Duodenal mucosa (tissue), 2 donors: ENCODE results near the gene MS4A6A.

Experiments
- H3K27ac ChIP-seq: one replicate; pipeline ENCODE4 v1.7.0; 2013; ENCODE audit warnings: low read depth, low read length
- H3K27me3 ChIP-seq, 2 donors: one replicate each; pipeline ENCODE4 v1.7.0; 2013; ENCODE audit warnings: low read length in 2 of 2, control low read depth in 1 of 2; ENCODE audit not compliant: insufficient read depth in 2 of 2, control insufficient read depth in 1 of 2
- H3K36me3 ChIP-seq, 2 donors: one replicate each; pipeline ENCODE4 v1.7.0; 2013; ENCODE audit warnings: low read length in 2 of 2, control low read depth in 1 of 2; ENCODE audit not compliant: insufficient read depth in 2 of 2, control insufficient read depth in 1 of 2
- H3K4me1 ChIP-seq, 2 donors: one replicate each; pipeline ENCODE4 v1.7.0; 2013; ENCODE audit warnings: low read length in 2 of 2, control low read depth in 1 of 2; ENCODE audit not compliant: insufficient read depth in 2 of 2, control insufficient read depth in 1 of 2
- H3K4me3 ChIP-seq, 2 donors: one replicate each; pipeline ENCODE4 v1.7.0; 2013; ENCODE audit warnings: low read length in 2 of 2, low read depth in 1 of 2
- H3K9ac ChIP-seq, 2 donors: one replicate each; pipeline ENCODE4 v1.7.0; 2013; ENCODE audit warnings: low read length in 2 of 2, low read depth in 1 of 2
- H3K9me3 ChIP-seq, 2 donors: one replicate each; pipeline ENCODE4 v1.7.0; 2013; ENCODE audit warnings: low read length in 2 of 2, control low read depth in 1 of 2; ENCODE audit not compliant: control insufficient read depth in 1 of 2

MS4A6A gene

DNA sequence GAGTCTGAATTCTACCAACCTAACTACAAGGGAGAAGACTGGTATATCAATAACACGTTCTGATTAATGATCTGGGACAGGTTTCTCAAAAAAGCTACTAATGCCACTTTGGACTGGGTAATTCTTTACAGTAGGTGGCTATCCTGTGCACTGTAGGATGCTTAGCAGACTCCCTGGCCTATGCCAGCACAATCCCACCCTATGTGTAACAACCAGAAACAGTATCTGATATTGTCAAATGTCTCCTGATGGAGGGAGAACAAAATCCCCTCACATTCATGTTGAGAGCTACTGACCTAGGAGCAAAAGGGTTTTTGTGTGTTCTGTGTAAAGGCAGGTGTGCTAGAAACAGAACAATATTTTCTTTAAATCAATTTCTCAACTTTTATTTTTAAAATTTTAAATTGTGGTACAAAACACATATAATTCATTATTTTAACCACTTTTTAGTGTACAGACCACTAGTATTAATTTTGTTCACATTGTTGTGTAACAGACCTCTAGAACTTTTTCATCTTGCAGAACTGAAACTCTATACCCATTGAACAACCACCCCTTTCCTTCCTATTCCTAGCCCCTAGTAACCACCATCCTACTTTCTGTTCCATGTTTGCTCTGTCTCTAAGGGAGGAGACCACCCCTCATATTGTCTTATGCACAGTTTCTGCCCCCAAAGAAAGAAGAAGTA, 2.1 kb upstream of the MS4A6A start:
- Histone ChIP-seq H3K9me3 (no peaks in the 10 kb centered on the region), H3K27ac (no peak overlapping the region), H3K4me3 (no peak overlapping the region), H3K4me1 (no peaks in the 10 kb centered on the region), H3K9ac (no peak overlapping the region), H3K27me3 (no peaks in the 10 kb centered on the region), H3K36me3 (no peaks in the 10 kb centered on the region)

- Histone ChIP-seq H3K9ac (no peak overlapping the region), H3K9me3 (no peaks in the 10 kb centered on the region), H3K36me3 (no peaks in the 10 kb centered on the region), H3K4me3 (no peak overlapping the region), H3K27me3 (no peaks in the 10 kb centered on the region), H3K4me1 (no peaks in the 10 kb centered on the region), H3K27ac (no peak overlapping the region)
Observed at GRCh38 chr11:60183591-60184205, 815 bp upstream of the MS4A6A start.

GRCh38 chr11:60175860-60176275, 7.0 kb downstream of the MS4A6A start:
- Histone ChIP-seq H3K9me3 (no peaks in the 10 kb centered on the region), H3K36me3 (no peaks in the 10 kb centered on the region), H3K4me1 (no peaks in the 10 kb centered on the region), H3K27me3 (no peaks in the 10 kb centered on the region), H3K9ac (no peak overlapping the region), H3K27ac (no peak overlapping the region), H3K4me3 (no peak overlapping the region)

GRCh38 chr11:60172011-60172410, 10.9 kb downstream of the MS4A6A start:
- no peaks in the 10 kb centered on the region for H3K27me3 ChIP-seq
- H3K27ac ChIP-seq: no peak overlapping the region
- no peaks in the 10 kb centered on the region for H3K36me3 ChIP-seq
- H3K4me3 ChIP-seq: no peak overlapping the region
- H3K9ac ChIP-seq: no peak overlapping the region
- H3K9me3 ChIP-seq: peaks cover 7% of the 10 kb centered on the region in 2 donors
- H3K4me1 ChIP-seq: no peaks in the 10 kb centered on the region

DNA sequence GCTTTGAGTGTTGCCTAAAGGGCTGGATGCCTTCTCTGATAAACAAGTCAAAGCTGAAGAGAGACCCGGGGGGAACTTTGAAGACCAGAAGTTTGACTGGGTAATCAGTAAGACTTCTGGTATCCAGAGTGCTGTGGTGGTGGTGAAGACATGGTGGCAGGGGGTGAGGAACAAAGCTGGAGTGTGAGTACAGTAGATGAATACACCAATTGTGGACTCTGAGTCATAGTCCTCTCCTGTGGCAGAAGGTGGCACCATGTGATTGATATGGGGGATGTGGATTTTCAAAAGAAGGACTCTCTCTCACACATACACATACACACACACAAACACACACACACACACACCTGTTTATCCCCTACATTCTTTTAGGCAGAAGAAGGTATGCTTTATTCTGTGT, 12.3 kb downstream of the MS4A6A start:
- Histone ChIP-seq H3K4me3 (no peak overlapping the region), H3K9me3 (peaks cover 7% of the 10 kb centered on the region in 2 donors), H3K36me3 (no peaks in the 10 kb centered on the region), H3K4me1 (no peaks in the 10 kb centered on the region), H3K27me3 (no peaks in the 10 kb centered on the region), H3K9ac (no peak overlapping the region), H3K27ac (no peak overlapping the region)

GRCh38 chr11:60169264-60169915, 13.5 kb downstream of the MS4A6A start:
- Histone ChIP-seq H3K9me3 (peaks cover 7% of the 10 kb centered on the region in 2 donors), H3K27ac (no peak overlapping the region), H3K4me1 (no peaks in the 10 kb centered on the region), H3K4me3 (no peak overlapping the region), H3K9ac (no peak overlapping the region), H3K36me3 (no peaks in the 10 kb centered on the region), H3K27me3 (no peaks in the 10 kb centered on the region)

DNA sequence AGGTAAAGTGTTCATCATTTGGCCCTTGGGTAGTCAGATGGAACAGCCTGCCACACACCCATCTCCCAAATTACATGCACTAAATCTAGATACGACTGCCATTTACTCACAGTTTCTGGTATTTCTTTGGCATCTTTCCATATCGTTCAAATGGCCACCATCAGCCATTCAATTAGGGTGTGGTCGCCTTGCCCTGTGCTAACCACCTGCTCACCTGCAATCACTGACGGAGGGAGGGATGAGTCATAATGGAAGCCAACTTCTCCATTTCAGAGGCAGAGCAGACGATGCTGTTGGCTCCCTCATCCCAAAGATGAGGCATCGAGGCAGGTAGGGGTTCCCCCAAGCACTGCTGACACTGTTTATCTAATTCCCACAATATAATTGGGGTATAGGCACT, 14.6 kb downstream of the MS4A6A start:
- Histone ChIP-seq H3K4me3 (no peak overlapping the region), H3K27ac (no peak overlapping the region), H3K27me3 (no peaks in the 10 kb centered on the region), H3K36me3 (no peaks in the 10 kb centered on the region), H3K9me3 (peaks cover 7% of the 10 kb centered on the region in 2 donors), H3K4me1 (no peaks in the 10 kb centered on the region), H3K9ac (no peak overlapping the region)

- peaks cover 7% of the 10 kb centered on the region in 2 donors for H3K9me3 ChIP-seq
- H3K27me3 ChIP-seq: no peaks in the 10 kb centered on the region
- no peak overlapping the region for H3K9ac ChIP-seq
- no peaks in the 10 kb centered on the region for H3K4me1 ChIP-seq
- no peaks in the 10 kb centered on the region for H3K36me3 ChIP-seq
- no peak overlapping the region for H3K4me3 ChIP-seq
- H3K27ac ChIP-seq: no peak overlapping the region
Observed at GRCh38 chr11:60165951-60166350, 16.9 kb downstream of the MS4A6A start.

DNA sequence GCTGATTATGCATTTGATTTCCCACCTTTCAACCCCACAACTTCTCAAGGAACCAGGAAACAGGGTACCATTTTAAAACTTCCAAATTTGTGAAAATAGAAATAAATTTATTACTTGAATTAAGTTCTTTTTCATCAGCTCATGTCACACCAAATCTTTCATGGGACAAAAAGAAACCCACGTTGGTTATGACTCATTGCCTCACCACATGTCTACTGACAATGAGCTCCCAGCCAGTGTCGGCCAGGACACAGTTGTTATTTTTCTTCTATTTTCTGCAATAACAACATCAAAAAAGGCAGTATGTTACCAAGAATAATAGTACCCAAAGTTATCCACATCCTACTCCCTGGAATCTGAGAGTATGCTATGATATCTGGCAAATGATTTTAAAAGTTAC, 17.3 kb downstream of the MS4A6A start:
- no peak overlapping the region for H3K4me3 ChIP-seq
- H3K27me3 ChIP-seq: no peaks in the 10 kb centered on the region
- H3K9ac ChIP-seq: no peak overlapping the region
- H3K36me3 ChIP-seq: no peaks in the 10 kb centered on the region
- H3K4me1 ChIP-seq: no peaks in the 10 kb centered on the region
- H3K9me3 ChIP-seq: peaks cover 7% of the 10 kb centered on the region in 2 donors
- no peak overlapping the region for H3K27ac ChIP-seq

GRCh38 chr11:60164550-60165075, 18.3 kb downstream of the MS4A6A start:
- H3K27me3 ChIP-seq: no peaks in the 10 kb centered on the region
- no peak overlapping the region for H3K9ac ChIP-seq
- H3K36me3 ChIP-seq: no peaks in the 10 kb centered on the region
- H3K27ac ChIP-seq: no peak overlapping the region
- no peaks in the 10 kb centered on the region for H3K4me1 ChIP-seq
- H3K4me3 ChIP-seq: no peak overlapping the region
- H3K9me3 ChIP-seq: peaks cover 5 to 7% of the 10 kb centered on the region in 2 donors
